ENCODE measurements around the gene AMBRA1.

AMBRA1 gene

GRCh38 chr11:46484101-46484500, 109.7 kb downstream of the AMBRA1 start:
- Histone ChIP-seq H3K36me3 (ENCODE audit: control insufficient read depth, insufficient read depth, low read length) (no peaks in the 10 kb centered on the region), H3K4me2 (ENCODE audit: low read length) (no peak overlapping the region), H3K9ac (no peak overlapping the region), H3K27ac (no peak overlapping the region), H3K9me3 (ENCODE audit: control insufficient read depth, low read length) (no peaks in the 10 kb centered on the region), H2AFZ (no peak overlapping the region), H3K79me2 (peaks cover 11% of the 10 kb centered on the region), H3K4me3 (ENCODE audit: low read depth, low read length) (no peak overlapping the region), H3K4me1 (peaks cover 8% of the 10 kb centered on the region), H3K27me3 (ENCODE audit: control insufficient read depth, insufficient read depth, low read length) (no peaks in the 10 kb centered on the region)
- TF ChIP-seq, protein P1, sequence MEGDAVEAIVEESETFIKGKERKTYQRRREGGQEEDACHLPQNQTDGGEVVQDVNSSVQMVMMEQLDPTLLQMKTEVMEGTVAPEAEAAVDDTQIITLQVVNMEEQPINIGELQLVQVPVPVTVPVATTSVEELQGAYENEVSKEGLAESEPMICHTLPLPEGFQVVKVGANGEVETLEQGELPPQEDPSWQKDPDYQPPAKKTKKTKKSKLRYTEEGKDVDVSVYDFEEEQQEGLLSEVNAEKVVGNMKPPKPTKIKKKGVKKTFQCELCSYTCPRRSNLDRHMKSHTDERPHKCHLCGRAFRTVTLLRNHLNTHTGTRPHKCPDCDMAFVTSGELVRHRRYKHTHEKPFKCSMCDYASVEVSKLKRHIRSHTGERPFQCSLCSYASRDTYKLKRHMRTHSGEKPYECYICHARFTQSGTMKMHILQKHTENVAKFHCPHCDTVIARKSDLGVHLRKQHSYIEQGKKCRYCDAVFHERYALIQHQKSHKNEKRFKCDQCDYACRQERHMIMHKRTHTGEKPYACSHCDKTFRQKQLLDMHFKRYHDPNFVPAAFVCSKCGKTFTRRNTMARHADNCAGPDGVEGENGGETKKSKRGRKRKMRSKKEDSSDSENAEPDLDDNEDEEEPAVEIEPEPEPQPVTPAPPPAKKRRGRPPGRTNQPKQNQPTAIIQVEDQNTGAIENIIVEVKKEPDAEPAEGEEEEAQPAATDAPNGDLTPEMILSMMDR (IDR thresholded peaks at IDR 0.05), result no peak

DNA sequence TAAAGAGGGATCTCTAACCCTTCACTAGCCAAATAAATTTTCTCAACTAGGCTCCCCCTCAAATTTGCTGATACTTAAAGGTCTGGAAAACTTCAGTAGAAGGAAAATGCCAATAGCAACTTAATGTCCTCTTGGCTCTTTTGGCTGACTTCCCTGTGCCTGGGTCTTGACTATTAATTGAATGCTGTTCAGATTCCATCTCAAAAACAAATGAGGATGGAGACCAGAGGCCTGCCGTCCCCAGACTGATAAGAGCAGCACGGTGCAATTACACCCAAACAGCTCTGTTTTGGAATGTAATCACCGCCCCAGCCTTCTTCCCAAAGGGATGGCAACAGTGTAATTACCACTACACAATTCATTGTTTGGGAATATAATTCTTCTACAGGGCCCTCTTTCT, 112.9 kb downstream of the AMBRA1 start:
- Histone ChIP-seq H2AFZ (no peak overlapping the region), H3K9ac (no peak overlapping the region), H3K79me2 (peaks cover 4% of the 10 kb centered on the region), H3K9me3 (ENCODE audit: control insufficient read depth, low read length) (no peaks in the 10 kb centered on the region), H3K4me2 (ENCODE audit: low read length) (no peak overlapping the region), H3K36me3 (ENCODE audit: control insufficient read depth, insufficient read depth, low read length) (no peaks in the 10 kb centered on the region), H3K27me3 (ENCODE audit: control insufficient read depth, insufficient read depth, low read length) (no peaks in the 10 kb centered on the region), H3K27ac (no peak overlapping the region), H3K4me1 (peaks cover 8% of the 10 kb centered on the region), H3K4me3 (ENCODE audit: low read depth, low read length) (no peak overlapping the region)
- TF ChIP-seq, protein P1 (IDR thresholded peaks at IDR 0.05), result no peak

DNA sequence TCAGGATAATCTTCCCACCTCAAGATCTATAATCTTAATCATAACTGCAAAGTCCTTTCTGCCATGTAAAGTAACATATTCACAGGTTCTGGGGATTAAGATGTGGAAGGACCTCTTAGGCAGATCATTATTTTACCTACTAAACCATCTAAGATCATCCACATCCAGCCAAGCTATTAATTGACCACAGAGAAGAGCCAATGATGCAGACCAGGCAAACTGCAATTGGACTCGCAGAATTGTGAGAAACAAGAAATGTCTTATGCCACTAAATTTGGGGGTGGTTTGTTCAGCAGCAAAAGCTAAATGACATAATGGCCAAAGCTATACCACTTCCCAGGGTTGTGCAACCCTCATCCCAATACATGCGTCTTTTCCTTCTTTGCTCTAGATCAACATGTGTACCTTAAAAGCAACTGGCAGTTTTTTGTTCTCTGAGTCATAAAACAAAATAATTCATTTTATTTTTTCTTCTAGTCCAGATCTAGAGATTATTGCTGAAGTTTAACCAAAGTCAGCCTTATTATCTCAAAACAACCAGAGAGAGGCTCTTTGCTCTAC, 113.6 kb downstream of the AMBRA1 start:
- TF ChIP-seq, protein P1 (IDR thresholded peaks at IDR 0.05), result no peak
- H3K79me2 ChIP-seq, result peaks cover 2% of the 10 kb centered on the region
- no peaks in the 10 kb centered on the region for H3K9me3 ChIP-seq (ENCODE audit: control insufficient read depth, low read length)
- peaks cover 8% of the 10 kb centered on the region for H3K4me1 ChIP-seq
- no peak overlapping the region for H3K9ac ChIP-seq
- no peak overlapping the region for H2AFZ ChIP-seq
- no peaks in the 10 kb centered on the region for H3K36me3 ChIP-seq (ENCODE audit: control insufficient read depth, insufficient read depth, low read length)
- H3K4me2 ChIP-seq (ENCODE audit: low read length), result no peak overlapping the region
- no peak overlapping the region for H3K4me3 ChIP-seq (ENCODE audit: low read depth, low read length)
- H3K27me3 ChIP-seq (ENCODE audit: control insufficient read depth, insufficient read depth, low read length), result no peaks in the 10 kb centered on the region
- H3K27ac ChIP-seq, result no peak overlapping the region

GRCh38 chr11:46479601-46480000, 114.2 kb downstream of the AMBRA1 start:
- H3K79me2 ChIP-seq, result no peaks in the 10 kb centered on the region
- H3K4me2 ChIP-seq (ENCODE audit: low read length), result no peak overlapping the region
- H3K36me3 ChIP-seq (ENCODE audit: control insufficient read depth, insufficient read depth, low read length), result no peaks in the 10 kb centered on the region
- peaks cover 8% of the 10 kb centered on the region for H3K4me1 ChIP-seq
- H3K4me3 ChIP-seq (ENCODE audit: low read depth, low read length), result no peak overlapping the region
- no peaks in the 10 kb centered on the region for H3K27me3 ChIP-seq (ENCODE audit: control insufficient read depth, insufficient read depth, low read length)
- no peak overlapping the region for H3K9ac ChIP-seq
- H3K9me3 ChIP-seq (ENCODE audit: control insufficient read depth, low read length), result no peaks in the 10 kb centered on the region
- no peak overlapping the region for H3K27ac ChIP-seq
- H2AFZ ChIP-seq, result no peak overlapping the region
- TF ChIP-seq, protein P1 (IDR thresholded peaks at IDR 0.05), result no peak

DNA sequence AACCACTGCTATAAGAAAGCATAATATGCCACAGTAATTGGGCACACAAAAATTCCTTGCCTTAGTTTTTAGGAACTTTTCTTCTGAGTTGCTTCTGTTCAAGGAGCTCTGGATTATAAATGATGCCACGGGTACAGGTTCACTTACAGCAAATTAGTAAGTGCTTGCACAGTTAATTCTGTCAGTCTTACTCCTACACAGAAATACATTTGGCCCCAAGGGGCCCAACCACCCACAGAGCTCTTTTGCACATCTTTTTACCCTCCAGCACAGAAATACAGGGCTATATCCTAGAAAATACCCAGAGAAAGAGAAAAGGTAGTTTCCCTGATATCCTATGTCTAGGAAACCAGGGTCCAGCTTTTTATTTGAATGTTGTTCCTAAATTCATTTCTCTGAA, 115.6 kb downstream of the AMBRA1 start:
- TF ChIP-seq, protein P1 (IDR thresholded peaks at IDR 0.05), result no peak
- no peaks in the 10 kb centered on the region for H3K79me2 ChIP-seq
- no peaks in the 10 kb centered on the region for H3K36me3 ChIP-seq (ENCODE audit: control insufficient read depth, insufficient read depth, low read length)
- no peaks in the 10 kb centered on the region for H3K27me3 ChIP-seq (ENCODE audit: control insufficient read depth, insufficient read depth, low read length)
- peaks cover 8% of the 10 kb centered on the region for H3K4me1 ChIP-seq
- no peak overlapping the region for H3K27ac ChIP-seq
- no peaks in the 10 kb centered on the region for H3K9me3 ChIP-seq (ENCODE audit: control insufficient read depth, low read length)
- H3K4me2 ChIP-seq (ENCODE audit: low read length), result no peak overlapping the region
- H3K4me3 ChIP-seq (ENCODE audit: low read depth, low read length), result no peak overlapping the region
- H2AFZ ChIP-seq, result no peak overlapping the region
- H3K9ac ChIP-seq, result no peak overlapping the region
